Activated CD4-positive, alpha-beta T cell treated with anti-CD3 and anti-CD28 coated beads, Interleukin-2, Interleukin-6, amounts not matched to agents 100 ng/mL and 50 ng/mL, durations not matched to agents 16 hours and 8 hours (primary cell): ENCODE data around the gene ARL6IP4.

ENCODE experiments used
- DNase-seq: peaks from one replicate; pipeline ENCODE4 v3.0.0-alpha.2; 2020

ARL6IP4 gene

DNA sequence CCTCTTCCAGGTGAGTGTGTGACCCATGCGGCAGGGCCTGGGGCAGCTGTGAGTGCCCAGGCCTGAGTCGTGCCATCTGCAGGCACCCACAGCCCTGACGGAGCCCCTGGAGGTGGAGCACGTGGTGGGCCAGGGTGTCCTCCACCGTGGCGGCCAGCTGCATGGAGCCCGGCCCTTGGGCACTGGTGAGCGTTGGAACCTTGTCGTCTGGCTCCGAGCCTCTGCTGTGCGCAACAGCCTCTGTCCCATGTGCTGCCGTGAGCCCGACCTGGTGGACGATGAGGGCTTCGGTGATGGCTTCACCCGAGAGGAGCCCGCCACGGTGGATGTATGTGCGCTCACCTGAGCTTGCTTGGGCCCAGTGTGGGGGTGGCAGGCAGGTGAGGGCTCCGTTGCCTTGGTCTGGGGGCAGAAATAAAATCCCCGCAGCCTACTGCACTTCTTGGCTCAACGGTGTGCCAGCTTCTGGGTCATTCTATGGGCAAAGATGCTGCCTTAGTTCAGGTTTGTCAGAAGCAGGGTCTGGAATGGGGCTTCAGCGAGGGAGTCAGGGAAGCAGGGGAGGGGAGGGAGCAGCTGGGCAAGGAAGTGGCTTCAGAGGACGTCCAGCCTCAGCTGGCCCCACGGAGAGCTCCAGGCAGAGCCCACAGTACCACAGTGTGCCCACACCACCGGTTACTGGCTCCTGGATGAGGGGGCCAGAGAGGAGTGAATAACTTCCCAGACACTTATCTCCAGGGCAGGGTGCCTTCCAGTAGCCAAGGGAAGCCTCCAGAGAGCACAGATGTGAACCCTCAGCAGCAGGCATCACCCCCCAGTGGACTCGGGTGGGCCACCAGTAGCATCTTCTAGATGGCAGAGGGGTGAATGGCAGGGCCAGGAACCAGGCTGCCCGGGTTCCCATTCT, 1.2 kb upstream of the ARL6IP4 start:
- no peak for DNase-seq

DNA sequence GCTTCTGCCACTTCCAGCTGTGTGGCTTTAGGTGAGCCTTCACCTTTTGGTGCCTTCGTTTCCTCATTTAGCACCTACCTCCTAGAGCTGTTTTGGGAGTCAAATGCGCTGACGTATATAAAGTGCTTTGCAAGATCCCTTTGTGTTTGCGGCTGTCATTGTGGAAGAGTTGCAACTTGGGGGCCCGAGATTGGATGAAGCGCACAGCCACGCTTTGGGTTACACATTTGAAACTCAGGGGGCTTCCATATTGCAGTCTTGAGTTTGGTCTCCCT, 636 bp upstream of the ARL6IP4 start:
- no peak for DNase-seq

DNA sequence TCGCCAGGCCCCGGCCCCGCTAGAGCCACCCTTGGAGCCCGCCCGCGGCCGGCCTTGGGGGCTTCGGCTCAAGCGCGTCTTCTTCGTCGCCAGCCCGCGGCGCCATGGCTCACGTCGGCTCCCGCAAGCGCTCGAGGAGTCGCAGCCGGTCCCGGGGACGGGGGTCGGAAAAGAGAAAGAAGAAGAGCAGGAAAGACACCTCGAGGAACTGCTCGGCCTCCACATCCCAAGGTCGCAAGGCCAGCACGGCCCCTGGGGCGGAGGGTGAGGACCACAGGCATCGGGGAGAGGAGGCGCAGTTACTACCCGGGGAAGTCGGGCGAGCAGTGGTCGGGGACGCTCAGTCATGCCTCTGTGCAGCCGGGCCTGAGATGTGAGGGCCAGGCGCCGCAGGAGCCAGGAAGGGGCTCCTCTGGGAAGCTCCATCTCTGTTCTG, 573 bp downstream of the ARL6IP4 start:
- DNase-seq = no peak

DNA sequence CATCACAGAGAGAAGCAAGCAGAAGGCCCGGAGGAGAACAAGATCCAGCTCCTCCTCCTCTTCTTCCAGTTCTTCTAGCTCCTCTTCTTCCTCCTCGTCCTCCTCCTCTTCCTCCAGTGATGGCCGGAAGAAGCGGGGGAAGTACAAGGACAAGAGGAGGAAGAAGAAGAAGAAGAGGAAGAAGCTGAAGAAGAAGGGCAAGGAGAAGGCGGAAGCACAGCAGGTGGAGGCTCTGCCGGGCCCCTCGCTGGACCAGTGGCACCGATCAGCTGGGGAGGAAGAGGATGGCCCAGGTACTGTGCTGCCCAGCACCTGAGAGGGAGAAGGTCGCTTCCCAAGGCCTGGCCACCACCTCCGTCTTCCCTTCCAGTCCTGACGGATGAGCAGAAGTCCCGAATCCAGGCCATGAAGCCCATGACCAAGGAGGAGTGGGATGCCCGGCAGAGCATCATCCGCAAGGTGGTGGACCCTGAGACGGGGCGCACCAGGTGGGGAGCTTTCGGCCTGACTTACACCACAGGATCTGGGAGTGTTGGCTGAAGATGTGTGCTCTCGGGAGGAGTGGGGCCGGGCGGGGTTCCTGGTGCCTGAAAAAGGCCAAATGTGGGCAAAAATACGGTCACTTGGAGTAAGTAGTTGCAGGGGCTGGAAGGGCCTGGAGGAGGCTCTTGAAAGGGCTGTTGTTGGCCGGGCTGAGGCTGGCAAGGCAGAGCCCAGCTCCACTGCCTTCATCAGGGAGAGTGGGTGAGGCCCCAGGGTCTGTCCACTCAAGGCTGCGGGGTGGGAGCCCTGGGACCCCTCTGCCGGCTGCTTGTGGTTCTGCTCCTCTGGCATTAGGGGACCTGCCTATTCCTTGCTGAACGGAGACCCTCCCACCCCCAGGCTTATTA, 1.4 kb downstream of the ARL6IP4 start:
- DNase-seq = no peak

DNA sequence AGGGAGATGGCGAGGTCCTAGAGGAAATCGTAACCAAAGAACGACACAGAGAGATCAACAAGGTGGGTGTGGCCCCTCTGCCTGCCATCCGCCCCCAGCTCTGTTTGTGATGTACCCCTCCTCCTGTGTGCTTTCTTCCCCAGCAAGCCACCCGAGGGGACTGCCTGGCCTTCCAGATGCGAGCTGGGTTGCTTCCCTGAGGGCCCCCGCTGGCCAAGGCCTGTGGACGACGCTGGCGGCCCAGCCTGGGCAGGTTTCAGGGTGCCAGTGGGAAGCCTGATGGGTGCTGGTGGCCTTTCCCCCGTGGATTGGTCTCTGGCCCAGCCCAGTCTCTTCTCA, 2.0 kb downstream of the ARL6IP4 start:
- DNase-seq = no peak

DNA sequence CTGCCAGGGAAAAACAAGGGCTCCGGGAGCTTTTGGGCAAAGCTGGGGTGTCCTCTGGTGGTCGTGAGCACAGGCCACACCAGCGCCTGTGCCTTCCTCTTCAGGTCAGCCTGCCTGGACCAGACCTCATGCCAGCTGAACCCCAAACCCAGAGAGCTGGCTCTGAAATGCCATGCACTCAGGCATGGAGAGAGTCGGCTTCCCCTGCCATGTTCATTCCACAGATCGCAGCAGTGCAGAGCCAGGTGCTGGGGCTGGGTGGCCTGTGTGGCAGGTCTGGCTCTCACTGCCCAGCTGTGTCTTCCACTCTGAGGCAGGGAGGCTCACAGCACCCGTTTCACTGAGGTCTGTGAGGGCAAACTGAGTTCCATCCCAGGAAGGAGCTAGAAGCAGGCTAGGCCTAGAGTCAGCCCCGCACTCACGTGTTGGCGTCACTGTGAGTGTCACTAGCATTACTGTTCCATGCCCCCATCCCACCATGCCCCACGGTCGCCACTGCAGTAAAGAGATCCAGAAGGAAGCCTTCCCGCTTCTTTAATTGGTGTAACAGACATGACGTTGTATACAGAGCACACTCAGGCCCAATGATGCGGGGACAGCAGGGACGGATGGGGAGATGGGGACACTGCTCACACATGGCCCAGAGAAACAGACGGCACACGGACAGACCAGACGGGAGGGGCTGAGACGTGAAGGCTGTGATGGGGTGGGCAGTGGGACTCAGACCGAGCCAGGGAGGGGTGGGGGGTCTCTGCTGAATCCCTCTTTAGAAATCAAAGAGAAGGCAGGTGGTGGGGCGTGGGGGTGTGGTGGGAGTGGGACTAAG, 2.7 kb downstream of the ARL6IP4 start:
- DNase-seq = no peak

DNA sequence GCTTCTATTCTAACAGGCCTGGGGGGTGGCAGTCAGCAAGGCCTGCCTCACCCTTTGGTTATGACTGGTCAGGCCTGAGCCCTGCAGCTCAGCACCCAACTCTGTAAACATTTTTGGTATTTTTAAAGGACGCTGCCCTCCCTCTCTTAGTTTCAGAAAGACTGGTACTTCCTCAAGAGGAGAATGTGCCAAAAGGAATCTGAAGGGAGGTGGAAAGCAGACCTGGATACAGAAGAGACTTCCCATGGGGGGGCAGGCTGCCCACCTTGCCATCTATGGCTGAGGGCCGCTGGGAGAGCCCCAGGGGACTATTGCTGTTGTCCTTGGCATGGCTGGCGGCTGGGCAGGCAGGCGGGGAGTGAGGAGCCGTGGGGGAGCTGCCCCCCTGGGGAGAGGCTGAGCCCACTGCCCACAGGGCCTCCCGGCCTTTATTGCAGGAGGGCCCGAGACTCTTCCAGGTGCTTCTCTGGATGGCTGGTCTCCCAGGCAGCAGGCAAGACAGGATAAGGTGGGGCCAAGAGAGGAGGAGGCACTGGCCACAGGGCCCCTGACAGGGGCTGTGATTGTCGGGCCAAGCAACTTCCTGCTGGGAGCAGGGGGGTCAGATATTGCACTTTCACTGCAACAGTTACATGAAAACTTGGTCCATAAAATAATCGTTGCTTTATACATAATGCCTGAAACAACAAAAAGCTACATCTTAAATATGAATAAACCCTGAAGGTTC, 3.5 kb downstream of the ARL6IP4 start:
- DNase-seq = no peak

DNA sequence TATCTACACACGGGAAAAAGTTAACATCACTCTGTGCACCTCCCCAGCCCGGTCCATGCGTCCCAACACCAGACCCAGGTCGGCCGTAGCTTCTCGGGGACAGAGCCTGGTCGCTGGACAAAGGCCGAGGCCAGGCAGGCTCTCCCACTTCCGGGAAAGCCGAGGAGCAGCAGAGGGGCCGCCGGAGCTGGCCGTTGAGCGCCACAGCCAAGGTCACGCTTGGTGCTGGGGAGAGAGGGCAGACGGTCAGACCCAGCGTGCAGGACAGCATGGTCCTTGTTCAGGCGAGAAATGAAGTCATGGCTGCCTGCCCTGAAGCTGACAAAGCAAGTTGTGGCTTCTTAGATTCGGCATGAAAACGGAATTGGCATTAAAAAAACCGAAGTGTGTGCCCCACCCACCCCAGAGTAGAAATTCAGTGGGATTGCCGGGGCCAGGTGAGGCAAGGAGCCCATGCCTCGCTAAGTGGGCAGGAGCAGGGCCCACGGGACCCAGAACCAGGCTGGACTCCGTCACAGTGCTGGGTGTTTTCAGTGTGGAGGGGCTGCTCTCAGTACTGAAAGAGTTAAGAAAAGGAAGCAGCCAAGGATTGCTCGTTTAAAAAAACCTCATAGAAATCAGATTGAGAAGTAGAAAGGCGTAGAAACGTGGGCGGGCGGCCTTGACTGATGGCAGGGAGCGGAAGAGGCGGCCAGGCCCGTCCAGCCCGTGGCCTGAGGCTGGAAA, 4.3 kb downstream of the ARL6IP4 start:
- DNase-seq = no peak

DNA sequence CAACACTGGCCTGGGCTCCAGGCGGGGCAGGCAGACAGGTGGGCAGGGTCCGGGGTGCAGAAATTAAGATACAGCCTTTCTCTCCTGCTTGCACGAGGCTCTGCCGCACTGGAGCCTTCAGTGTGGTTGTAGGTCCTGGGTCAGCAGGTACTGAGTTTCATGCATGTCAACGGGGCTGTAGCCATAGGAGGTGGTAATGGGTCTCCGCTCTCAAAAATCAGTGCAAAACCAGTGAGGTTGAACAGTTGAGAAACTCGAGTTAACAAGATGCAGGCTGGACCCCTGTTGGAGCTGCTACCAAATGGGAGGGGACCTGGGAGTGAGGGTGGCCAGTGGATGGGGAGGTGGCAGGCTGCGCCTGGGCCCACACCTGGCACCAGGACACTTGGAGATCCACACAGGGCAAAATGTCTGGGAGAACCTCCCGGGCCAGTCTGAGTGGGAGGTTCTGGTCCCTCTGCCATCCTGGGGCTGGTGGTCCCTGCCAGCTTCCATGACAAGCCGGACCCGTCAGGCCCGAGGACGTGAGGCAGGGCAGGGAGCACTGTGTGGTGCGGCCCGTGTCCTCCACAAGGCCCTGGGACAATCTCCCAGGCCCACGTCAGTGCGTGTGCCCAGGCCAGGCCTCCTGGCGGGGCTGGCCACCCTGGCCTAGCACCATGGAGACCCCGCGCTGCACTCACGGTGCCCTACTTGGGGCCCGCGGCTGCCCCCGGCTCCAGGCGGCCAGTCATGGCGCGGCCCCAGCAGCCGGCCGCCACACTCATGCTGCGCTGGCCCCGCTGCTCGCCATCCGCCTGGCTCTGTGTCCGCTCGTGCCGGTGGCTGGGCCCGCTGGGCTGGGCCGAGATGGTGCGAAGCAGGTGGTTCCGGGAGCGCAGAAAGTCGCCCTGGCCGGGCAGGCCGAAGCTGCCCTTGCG, 5.1 kb downstream of the ARL6IP4 start:
- DNase-seq = no peak

DNA sequence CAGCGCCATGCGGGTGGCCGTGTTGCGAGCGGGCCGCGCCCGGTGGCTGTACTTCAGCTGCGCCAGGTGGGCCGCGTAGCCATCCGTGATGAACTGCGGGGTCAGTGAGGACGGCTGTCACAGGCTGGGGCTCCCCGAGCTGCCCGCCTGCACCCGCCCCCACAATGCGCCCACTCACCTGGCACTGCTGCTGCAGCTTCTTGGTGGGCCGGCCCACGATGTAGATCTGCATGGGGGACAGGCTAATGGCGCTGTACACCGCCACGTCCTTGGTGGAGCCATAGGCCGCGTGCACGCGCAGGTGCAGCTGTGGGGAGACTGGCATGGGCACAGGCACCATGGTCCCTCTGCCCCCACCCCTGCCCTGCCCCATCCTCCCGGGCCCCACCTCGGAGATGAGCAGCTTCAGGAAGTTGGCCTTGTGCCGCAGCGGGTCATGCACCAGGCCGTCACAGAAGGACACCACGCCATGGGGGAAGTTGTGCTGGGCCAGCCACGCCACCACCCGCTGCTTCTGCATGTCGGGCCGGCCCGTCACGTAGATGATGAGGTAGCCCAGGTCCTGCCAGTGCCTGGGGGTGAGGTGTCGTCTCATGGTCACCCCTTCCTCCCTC, 5.9 kb downstream of the ARL6IP4 start:
- no peak for DNase-seq

DNA sequence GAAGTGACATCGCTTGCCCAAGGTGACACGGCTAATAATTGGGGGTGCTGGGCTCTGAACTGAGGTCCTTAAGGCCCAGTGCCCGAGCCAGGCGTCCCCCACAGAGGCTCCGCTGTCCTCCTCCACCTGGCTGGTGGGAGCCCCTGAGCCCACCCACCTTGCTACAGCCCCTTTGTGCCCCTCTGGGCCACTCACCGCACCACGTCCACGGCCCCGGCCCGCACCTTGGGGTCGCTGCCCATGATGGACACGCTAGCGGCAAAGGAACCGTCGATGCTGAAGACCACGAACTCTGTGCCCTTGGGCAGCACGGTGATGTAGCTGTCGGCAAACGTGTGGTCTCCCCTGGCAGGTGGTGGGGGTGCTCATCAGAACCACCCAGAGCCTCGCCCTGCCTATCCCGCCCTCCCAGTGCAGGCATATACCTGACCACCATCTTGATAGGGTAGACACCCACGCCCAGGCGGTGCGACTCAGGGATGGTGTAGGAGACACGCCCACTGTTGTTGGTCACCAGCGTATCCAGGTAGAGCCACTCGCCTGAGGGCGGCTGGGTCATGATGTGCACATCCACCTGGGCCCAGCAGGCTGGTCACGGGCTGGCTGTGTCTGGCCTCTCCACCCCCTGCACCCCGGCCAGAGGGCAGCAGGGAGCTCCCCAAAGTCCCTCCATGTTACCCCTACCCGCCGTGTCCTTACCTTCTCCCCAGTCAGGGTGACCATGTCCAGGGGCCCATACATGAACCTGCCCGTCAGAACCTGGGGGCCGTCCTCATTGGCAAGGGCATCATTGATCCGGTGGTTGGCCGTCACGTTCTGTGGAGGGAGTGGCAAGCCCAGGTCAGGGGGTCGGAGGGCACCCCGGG, 6.8 kb downstream of the ARL6IP4 start:
- DNase-seq = no peak

DNA sequence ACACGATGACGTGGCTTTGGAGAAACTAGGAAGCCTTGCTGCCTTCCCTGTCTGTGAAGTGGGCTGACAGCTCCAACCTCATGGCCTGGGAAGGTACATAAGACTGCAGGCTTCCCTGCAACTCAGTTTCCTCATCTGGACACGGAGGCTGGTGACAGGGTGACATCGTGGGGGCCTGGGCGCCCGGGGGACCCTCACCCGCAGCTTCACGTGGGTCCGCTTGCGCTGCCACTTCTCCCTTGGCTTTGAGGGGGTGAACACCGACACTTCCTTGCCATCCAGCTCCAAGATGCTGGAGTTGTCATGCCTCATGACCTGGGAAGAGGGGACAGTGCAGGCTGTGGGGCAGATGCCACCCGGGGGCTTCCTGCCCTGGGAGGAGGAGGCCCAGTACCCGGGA, 7.6 kb downstream of the ARL6IP4 start:
- no peak for DNase-seq

DNA sequence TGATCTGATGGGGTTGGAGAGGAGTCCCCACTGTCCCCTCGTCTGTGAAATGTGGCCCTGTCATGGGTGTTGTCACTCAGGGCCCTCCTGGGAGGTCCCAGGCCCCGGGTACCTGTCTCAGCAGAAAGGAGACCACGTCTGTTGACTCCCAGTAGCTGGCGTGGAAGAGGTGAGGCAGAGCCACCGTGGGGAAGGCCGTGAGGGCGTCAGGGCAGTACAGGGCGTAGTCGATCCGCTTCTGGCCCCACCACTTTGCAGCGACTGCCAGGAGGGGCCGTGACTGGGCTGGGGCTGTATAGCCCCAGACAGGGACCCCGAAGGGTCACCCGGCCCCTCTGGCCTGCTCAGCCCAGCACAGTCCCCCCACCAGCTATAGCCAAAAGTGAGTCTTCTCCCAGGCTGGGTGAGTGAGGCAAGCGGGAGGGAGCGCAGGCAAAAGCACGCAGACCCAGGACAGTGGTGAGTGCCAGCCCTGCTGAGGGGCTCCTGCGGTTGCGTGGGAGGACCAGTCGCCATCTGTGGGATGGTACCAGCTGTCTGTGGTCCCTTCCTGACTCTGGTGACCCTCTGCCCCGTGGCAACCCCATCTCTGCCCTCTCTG, 8.2 kb downstream of the ARL6IP4 start:
- DNase-seq = no peak

DNA sequence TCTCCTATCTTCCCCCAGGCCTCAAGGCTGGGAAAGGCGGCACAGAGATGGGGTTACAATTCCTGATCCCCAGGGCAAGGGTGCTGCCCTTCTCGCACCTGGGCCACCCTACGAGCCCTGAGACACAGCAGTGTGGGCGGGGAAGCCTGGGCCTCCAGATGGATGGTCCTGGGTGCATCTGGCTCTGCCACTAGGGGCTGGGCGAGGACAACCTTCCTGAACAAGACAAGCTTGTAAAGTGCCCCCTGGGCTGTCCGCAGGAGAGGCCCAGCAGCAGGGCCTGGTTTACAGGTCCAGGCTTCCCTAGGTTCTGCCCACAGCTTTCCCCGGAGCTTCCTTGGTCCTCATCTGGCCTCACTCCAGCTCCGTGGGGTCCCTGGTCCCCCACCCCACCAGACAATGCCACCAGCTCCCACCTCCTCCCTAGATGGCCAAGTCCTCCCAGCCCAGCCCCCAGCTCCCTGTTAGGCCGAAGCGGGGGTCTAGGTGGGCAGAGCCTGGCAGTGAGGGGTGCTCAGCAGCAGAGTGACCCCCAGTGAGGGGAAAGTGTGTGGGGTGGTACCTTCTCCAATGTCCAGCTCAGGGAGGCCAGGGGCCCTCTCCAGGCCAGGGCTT, 8.9 kb downstream of the ARL6IP4 start:
- no peak for DNase-seq

DNA sequence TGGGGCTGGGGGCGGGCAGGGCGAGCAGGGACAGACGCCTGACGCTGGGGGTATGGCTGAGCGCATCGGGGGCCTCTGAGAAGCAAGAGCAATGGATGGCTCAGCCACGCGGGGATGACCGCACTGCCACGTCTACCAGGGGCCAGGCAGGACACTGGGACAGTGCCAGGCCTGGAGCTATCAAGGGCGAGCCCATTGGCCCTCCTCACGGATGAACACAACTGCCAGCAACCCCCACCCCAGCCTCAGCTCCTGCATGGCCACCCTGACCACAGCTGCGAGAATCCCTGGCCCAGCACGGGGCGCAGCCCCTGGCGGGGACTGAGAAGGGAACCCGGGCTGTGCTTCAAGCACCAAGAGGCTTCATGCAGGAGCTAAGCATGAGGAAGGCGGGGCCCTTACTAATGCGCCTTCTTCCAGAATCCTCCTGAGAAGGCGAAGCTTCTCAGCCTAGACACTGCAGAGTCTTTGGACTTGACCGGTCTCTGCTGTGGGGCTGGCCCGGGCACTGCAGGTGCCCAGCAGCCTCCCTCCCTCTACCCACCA, 9.5 kb downstream of the ARL6IP4 start:
- DNase-seq = no peak

DNA sequence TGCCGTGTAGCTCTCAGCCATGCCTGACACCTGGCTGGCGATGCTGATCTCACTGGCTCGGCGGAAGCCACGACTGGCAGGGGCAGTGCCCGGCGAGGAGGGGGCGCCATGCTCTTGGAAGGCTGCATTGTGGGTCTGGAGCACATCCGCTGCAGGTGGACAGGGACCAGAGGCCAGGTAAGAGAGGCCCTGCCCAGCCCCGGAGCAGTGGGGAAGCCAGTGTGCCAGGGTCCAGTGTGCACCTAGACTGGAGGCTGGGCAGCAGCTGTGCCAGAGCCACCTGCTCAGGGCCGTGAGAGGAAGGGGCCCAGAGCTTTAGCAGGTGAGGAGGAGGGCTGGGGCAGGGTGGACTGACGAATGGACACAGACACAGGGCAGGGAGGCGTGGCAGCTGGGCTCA, 10.1 kb downstream of the ARL6IP4 start:
- DNase-seq = no peak

DNA sequence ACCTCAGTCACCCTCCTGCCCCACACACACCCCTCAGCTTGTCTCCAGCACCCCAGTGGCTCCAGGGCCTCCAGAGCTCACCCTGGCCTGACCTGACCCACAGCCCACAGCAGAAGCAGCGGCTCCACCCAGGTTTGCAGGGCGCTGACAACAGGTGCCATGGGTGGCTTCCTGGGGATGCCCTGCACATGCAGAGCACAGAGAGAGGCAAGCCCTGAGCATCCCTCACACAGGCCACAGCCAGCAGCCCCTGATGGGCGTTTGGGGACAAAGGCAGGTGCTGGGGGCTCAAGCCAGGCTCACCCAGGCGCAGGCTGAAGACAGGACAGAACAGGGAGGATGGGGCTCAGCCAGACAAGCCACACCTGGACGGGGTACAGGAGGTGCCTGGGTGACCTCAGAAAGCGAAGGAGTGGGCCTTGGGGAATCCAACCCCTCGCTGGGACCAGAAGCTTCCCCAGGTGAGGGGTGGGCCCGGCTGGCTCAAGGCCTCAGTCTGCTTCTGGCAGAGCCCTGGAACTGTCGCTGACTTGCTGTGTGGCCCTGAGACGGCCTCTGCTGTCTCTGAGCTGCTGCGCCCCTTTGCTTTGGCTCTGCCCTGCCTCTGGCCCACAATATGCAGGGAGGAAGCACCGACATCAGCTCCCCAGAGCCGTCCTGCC, 10.6 kb downstream of the ARL6IP4 start:
- DNase-seq = no peak
